Liver (tissue), 9 donors: Measurements from ENCODE around the gene NLGN4X. TPM values are rescaled to one million over a fixed set of nuclear protein-coding genes. Genes with fewer than 3 reads are reported as not detected.

Experiments
- DNase-seq: peaks from one replicate; pipeline ENCODE4 v3.0.0-alpha.2; 2017; ENCODE audit warnings: low spot score
- H3K27ac ChIP-seq, 2 donors: one replicate each; pipeline ENCODE4 v1.7.0; 2013; ENCODE audit warnings: inconsistent platforms in 2 of 2, low read length in 2 of 2, control low read depth in 1 of 2, low read depth in 1 of 2, mild to moderate bottlenecking in 1 of 2
- H3K27me3 ChIP-seq, 4 donors: one replicate each; pipeline versions ENCODE4 v1.6.1 to v1.7.0; 2013; ENCODE audit warnings: low read length in 3 of 4, inconsistent platforms in 1 of 4, mild to moderate bottlenecking in 1 of 4, moderate library complexity in 1 of 4; ENCODE audit not compliant: control insufficient read depth in 4 of 4, insufficient read depth in 4 of 4
- H3K36me3 ChIP-seq, 4 donors: one replicate each; pipeline versions ENCODE4 v1.6.1 to v1.7.0; 2013; ENCODE audit warnings: low read length in 3 of 4, mild to moderate bottlenecking in 3 of 4, low read depth in 1 of 4, moderate library complexity in 1 of 4; ENCODE audit not compliant: control insufficient read depth in 4 of 4, insufficient read depth in 3 of 4
- H3K4me1 ChIP-seq, 4 donors: one replicate each; pipeline versions ENCODE4 v1.6.1 to v1.7.0; 2013; ENCODE audit warnings: low read length in 3 of 4, mild to moderate bottlenecking in 3 of 4, moderate library complexity in 1 of 4; ENCODE audit not compliant: control insufficient read depth in 4 of 4, insufficient read depth in 4 of 4
- H3K4me3 ChIP-seq, 3 donors: one replicate each; pipeline versions ENCODE4 v1.6.1 to v1.7.0; 2013; ENCODE audit warnings: low read length in 3 of 3, control low read depth in 1 of 3, low read depth in 1 of 3, mild to moderate bottlenecking in 1 of 3
- H3K9ac ChIP-seq, 2 donors: one replicate each; pipeline ENCODE4 v1.7.0; 2013; ENCODE audit warnings: low read length in 2 of 2, mild to moderate bottlenecking in 2 of 2, moderate library complexity in 2 of 2, control low read depth in 1 of 2, low read depth in 1 of 2
- H3K9me3 ChIP-seq, 4 donors: one replicate each; pipeline versions ENCODE4 v1.6.1 to v1.7.0; 2013; ENCODE audit warnings: low read length in 3 of 4; ENCODE audit not compliant: control insufficient read depth in 4 of 4
- EGR1 ChIP-seq, 2 donors: IDR thresholded peaks; 2 replicates each; pipeline ENCODE4 v1.6.1; 2016 to 2018; ENCODE audit warnings: antibody characterized with exemption in 2 of 2, low read depth in 2 of 2
- FOXA1 ChIP-seq: IDR thresholded peaks from 2 replicates; pipeline ENCODE4 v1.6.1; 2016; ENCODE audit warnings: antibody characterized with exemption
- FOXA2 ChIP-seq: IDR thresholded peaks from 2 replicates; pipeline ENCODE4 v1.6.1; 2016; ENCODE audit warnings: antibody characterized with exemption
- GABPA ChIP-seq, 2 donors: IDR thresholded peaks in 1 of 2; conservative IDR thresholded peaks in 1 of 2; 2 replicates each; pipeline ENCODE4 v1.6.1; 2016; ENCODE audit warnings: antibody characterized with exemption in 2 of 2, mild to moderate bottlenecking in 1 of 2, moderate library complexity in 1 of 2
- HNF4A ChIP-seq, 2 donors: conservative IDR thresholded peaks; 2 replicates each; pipeline ENCODE4 v1.6.1; 2016; ENCODE audit warnings: antibody characterized with exemption in 2 of 2, mild to moderate bottlenecking in 2 of 2
- JUND ChIP-seq, 2 donors: IDR thresholded peaks; 2 replicates each; pipeline ENCODE4 v1.6.1; 2016; ENCODE audit warnings: antibody characterized with exemption in 2 of 2
- NR2F2 ChIP-seq: IDR thresholded peaks from 2 replicates; pipeline ENCODE4 v1.6.1; 2016; ENCODE audit warnings: antibody characterized with exemption
- RAD21 ChIP-seq, 2 donors: IDR thresholded peaks; 2 replicates each; pipeline ENCODE4 v1.6.1; 2016; ENCODE audit warnings: antibody characterized with exemption in 2 of 2, mild to moderate bottlenecking in 2 of 2
- RXRA ChIP-seq, 2 donors: IDR thresholded peaks; 2 replicates each; pipeline ENCODE4 v1.6.1; 2017 to 2018; ENCODE audit warnings: antibody characterized with exemption in 2 of 2, mild to moderate bottlenecking in 1 of 2
- SP1 ChIP-seq: IDR thresholded peaks from 2 replicates; pipeline ENCODE4 v1.6.1; 2018; ENCODE audit warnings: antibody characterized with exemption, mild to moderate bottlenecking
- TAF1 ChIP-seq: conservative IDR thresholded peaks from 2 replicates; pipeline ENCODE4 v1.6.1; 2016; ENCODE audit warnings: antibody characterized with exemption, mild to moderate bottlenecking
- YY1 ChIP-seq: IDR thresholded peaks from 2 replicates; pipeline ENCODE4 v1.6.1; 2016; ENCODE audit warnings: antibody characterized with exemption, mild to moderate bottlenecking
- WGBS: extraction: QIAGEN DNeasy Blood & Tissue Kit; methylation state at CpG from one replicate; pipeline ENCODE4 v1.1.7; 2013; 5-methylcytosine and 5-hydroxymethylcytosine counted together
- polyA plus RNA-seq, 2 donors: library from polyadenylated mRNA; stranded (reverse) in 1 of 2; unstranded in 1 of 2; fragments of 200-250 nt in 1 of 2; fragments of >200 nt in 1 of 2; fragmentation: Nextera tagmentation in 1 of 2; extraction: Ambion mirVana in 1 of 2; gene quantifications; one replicate each; pipeline versions ENCODE4 v1.2.1 to v1.2.3, GENCODE V29; 2013 to 2015
- total RNA-seq, 2 donors: library from RNA; depleted of rRNA; stranded (reverse); fragments of >200 nt; gene quantifications; one replicate each; pipeline ENCODE4 v1.2.3, GENCODE V29; 2014
- TF ChIP-seq, protein P1 (sequence below): IDR thresholded peaks from 2 replicates; pipeline ENCODE4 v1.6.1; 2016; ENCODE audit warnings: antibody characterized with exemption
- TF ChIP-seq, protein P2 (sequence below): IDR thresholded peaks from 2 replicates; pipeline ENCODE4 v1.6.1; 2016; ENCODE audit warnings: antibody characterized with exemption
- TF ChIP-seq, protein P3 (sequence below): IDR thresholded peaks from 2 replicates; pipeline ENCODE4 v1.6.1; 2016; ENCODE audit warnings: antibody characterized with exemption
- TF ChIP-seq, protein P4 (sequence below): IDR thresholded peaks from 2 replicates; pipeline ENCODE4 v1.6.1; 2016; ENCODE audit warnings: antibody characterized with exemption, mild to moderate bottlenecking
- donor health status: healthy.
- donor health status: healthy.
- donor health status: healthy.
- donor health status: healthy.
- donor health status: healthy.

Gene NLGN4X
- total and polyA plus RNA-seq, 4 donors = 0.33 to 2.8 (median 0.93) TPM

DNA sequence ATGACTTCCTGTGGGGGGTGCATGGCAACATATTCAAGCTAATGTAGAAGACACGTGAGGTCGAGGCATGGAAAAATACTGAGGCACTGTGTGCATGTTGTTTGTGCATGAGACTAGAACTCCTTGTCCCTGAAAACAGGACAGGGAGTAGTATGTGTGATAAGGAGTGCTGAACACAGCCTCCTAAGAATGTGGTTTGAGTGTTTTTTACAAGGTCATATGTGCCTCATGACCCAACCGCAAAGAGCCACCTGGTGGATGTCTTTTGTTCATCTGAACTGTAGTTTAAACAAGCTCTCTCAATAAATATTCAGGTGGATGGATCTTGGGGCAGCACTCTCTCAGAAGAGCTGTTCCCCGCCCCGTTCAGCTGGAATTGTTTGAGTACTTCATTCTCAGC, 226.6 kb downstream of the NLGN4X start:
- no peaks in the 10 kb centered on the region for H3K9me3 ChIP-seq
- no peaks in the 10 kb centered on the region for H3K36me3 ChIP-seq
- no peaks in the 10 kb centered on the region for H3K4me1 ChIP-seq
- WGBS = 68% methylated on average over 5 of the region's 5 CpGs
- DNase-seq = no peak
- no peak overlapping the region for H3K27ac ChIP-seq
- TF ChIP-seq EGR1 (IDR thresholded peaks at IDR 0.05; ENCODE audit: low read depth in 2 of 2) = no peak
- peak; percentile 18 for TF ChIP-seq SP1
- no peak overlapping the region for H3K4me3 ChIP-seq
- no peaks in the 10 kb centered on the region for H3K27me3 ChIP-seq
- no peak overlapping the region for H3K9ac ChIP-seq

DNA sequence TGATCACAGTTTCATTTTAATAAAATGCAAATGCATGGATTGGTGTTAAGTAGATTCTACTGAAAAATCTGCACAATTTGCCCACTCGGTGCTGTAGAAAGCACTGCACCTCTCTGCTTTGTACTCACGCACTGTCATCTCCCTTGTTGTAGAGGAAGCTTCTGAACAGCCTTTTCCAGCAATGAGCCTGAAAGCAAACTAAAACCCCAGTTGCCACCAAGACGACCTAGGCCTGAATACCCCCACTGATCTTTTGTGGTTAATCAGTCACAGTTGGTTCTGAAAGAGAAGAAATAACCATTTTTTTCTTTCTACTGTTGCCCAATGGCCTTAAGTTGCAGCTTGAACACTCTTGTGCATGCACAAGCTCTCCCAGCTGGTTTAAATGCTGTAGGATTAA, 229.8 kb downstream of the NLGN4X start:
- Histone ChIP-seq H3K27me3 (no peaks in the 10 kb centered on the region), H3K27ac (no peak overlapping the region), H3K4me3 (no peak overlapping the region), H3K4me1 (no peaks in the 10 kb centered on the region), H3K36me3 (no peaks in the 10 kb centered on the region), H3K9ac (no peak overlapping the region), H3K9me3 (no peaks in the 10 kb centered on the region)
- no peak for TF ChIP-seq EGR1 (IDR thresholded peaks at IDR 0.05; ENCODE audit: low read depth in 2 of 2)
- no peak for TF ChIP-seq GABPA (IDR thresholded peaks at IDR 0.05 in 1 of 2, conservative IDR thresholded peaks at IDR 0.05 in 1 of 2)
- no peak for TF ChIP-seq SP1
- no peak for TF ChIP-seq RAD21 (IDR thresholded peaks at IDR 0.05)
- TF ChIP-seq YY1 = no peak
- TF ChIP-seq, protein P1, sequence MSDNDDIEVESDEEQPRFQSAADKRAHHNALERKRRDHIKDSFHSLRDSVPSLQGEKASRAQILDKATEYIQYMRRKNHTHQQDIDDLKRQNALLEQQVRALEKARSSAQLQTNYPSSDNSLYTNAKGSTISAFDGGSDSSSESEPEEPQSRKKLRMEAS = no peak
- no peak for TF ChIP-seq HNF4A (conservative IDR thresholded peaks at IDR 0.05)
- TF ChIP-seq, protein P2, sequence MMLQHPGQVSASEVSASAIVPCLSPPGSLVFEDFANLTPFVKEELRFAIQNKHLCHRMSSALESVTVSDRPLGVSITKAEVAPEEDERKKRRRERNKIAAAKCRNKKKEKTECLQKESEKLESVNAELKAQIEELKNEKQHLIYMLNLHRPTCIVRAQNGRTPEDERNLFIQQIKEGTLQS = no peak
- TF ChIP-seq RXRA (IDR thresholded peaks at IDR 0.05) = no peak
- TF ChIP-seq NR2F2 = no peak
- no peak for TF ChIP-seq JUND (IDR thresholded peaks at IDR 0.05)
- TF ChIP-seq FOXA1 = no peak
- TF ChIP-seq FOXA2 = no peak
- TF ChIP-seq, protein P3, sequence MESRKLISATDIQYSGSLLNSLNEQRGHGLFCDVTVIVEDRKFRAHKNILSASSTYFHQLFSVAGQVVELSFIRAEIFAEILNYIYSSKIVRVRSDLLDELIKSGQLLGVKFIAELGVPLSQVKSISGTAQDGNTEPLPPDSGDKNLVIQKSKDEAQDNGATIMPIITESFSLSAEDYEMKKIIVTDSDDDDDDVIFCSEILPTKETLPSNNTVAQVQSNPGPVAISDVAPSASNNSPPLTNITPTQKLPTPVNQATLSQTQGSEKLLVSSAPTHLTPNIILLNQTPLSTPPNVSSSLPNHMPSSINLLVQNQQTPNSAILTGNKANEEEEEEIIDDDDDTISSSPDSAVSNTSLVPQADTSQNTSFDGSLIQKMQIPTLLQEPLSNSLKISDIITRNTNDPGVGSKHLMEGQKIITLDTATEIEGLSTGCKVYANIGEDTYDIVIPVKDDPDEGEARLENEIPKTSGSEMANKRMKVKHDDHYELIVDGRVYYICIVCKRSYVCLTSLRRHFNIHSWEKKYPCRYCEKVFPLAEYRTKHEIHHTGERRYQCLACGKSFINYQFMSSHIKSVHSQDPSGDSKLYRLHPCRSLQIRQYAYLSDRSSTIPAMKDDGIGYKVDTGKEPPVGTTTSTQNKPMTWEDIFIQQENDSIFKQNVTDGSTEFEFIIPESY = no peak
- TF ChIP-seq, protein P4, sequence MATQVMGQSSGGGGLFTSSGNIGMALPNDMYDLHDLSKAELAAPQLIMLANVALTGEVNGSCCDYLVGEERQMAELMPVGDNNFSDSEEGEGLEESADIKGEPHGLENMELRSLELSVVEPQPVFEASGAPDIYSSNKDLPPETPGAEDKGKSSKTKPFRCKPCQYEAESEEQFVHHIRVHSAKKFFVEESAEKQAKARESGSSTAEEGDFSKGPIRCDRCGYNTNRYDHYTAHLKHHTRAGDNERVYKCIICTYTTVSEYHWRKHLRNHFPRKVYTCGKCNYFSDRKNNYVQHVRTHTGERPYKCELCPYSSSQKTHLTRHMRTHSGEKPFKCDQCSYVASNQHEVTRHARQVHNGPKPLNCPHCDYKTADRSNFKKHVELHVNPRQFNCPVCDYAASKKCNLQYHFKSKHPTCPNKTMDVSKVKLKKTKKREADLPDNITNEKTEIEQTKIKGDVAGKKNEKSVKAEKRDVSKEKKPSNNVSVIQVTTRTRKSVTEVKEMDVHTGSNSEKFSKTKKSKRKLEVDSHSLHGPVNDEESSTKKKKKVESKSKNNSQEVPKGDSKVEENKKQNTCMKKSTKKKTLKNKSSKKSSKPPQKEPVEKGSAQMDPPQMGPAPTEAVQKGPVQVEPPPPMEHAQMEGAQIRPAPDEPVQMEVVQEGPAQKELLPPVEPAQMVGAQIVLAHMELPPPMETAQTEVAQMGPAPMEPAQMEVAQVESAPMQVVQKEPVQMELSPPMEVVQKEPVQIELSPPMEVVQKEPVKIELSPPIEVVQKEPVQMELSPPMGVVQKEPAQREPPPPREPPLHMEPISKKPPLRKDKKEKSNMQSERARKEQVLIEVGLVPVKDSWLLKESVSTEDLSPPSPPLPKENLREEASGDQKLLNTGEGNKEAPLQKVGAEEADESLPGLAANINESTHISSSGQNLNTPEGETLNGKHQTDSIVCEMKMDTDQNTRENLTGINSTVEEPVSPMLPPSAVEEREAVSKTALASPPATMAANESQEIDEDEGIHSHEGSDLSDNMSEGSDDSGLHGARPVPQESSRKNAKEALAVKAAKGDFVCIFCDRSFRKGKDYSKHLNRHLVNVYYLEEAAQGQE = no peak
- no peak for TF ChIP-seq TAF1
- WGBS = 44% methylated on average over 3 of the region's 3 CpGs
- DNase-seq = no peak
